ENCODE data around the gene ZNF140. TPM values are rescaled to one million over a fixed set of nuclear protein-coding genes. Genes with fewer than 3 reads are reported as not detected.

Gene ZNF140
- total RNA-seq, 1 experiment from 2014 or later, result 21.7 TPM

DNA sequence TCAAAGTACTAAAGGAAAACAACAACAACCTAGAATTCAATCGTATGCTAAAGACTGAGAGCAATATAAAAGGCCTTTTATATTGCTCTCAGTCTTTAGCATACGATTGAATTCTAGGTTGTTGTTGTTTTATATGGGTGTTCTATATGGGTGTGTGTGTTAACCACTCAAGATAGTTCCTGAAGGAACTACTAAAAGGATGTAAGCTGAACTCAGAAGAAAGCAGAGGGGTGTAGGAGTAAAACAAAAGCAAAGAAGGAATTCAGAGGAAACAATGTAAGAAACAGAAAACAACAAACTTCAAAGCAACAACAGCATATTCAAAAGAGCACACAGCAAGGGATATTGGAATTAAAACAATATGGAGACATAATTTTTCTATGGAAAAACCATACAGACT is 44.0 kb downstream of the ZNF140 start:
- Mint-ChIP-seq H3K27me3 (ENCODE audit: low read depth) (peaks cover 2% of the 10 kb centered on the region; the same call in 1 of the 2 replicates), H3K36me3 (ENCODE audit: insufficient read depth in 1 of 3, low read depth in 3 of 3) (peaks cover 84 to 90% (median 88%) of the 10 kb centered on the region in 3 experiments), H3K9me3 (peaks cover 89 to 90% of the 10 kb centered on the region in 2 experiments), H3K4me3 (no peak overlapping the region), H3K27ac (no peak overlapping the region), H3K4me1 (0 out of 4 replicates have a peak, but pooled peaks cover 0 to 2% of the 10 kb centered on the region in 2 experiments)
- Histone ChIP-seq H3K27ac (ENCODE audit: insufficient read length, low read depth, low read length) (no peak overlapping the region), H3K27me3 (ENCODE audit: insufficient read depth, low read length) (no peaks in the 10 kb centered on the region), H3K9ac (ENCODE audit: extremely low read depth, insufficient read length, low read length) (no peak overlapping the region), H2BK20ac (ENCODE audit: low read depth, low read length, poor library complexity, severe bottlenecking) (no peak overlapping the region), H2BK15ac (ENCODE audit: low read depth, low read length) (no peak overlapping the region), H3K4me2 (ENCODE audit: insufficient read depth, insufficient read length, low read length) (no peak overlapping the region), H3K9me3 (ENCODE audit: control insufficient read depth, low read depth, low read length) (peaks cover 73% of the 10 kb centered on the region), H2AFZ (ENCODE audit: low read length) (no peak overlapping the region), H3K23ac (ENCODE audit: insufficient read length, low read depth, low read length) (no peak overlapping the region), H4K8ac (replicated peaks; ENCODE audit: insufficient read length, low read depth, low read length) (no peak overlapping the region), H2BK12ac (ENCODE audit: insufficient read length, low read depth, low read length) (no peak overlapping the region), H3K4me1 (ENCODE audit: insufficient read depth, low read length) (no peaks in the 10 kb centered on the region), H4K5ac (ENCODE audit: insufficient read length, low read depth, low read length) (no peak overlapping the region), H3T11ph (ENCODE audit: low read length) (no peak overlapping the region), H2BK5ac (ENCODE audit: insufficient read length, low read length) (no peak overlapping the region), H3K23me2 (ENCODE audit: insufficient read length, low read depth, low read length, poor library complexity, severe bottlenecking) (no peaks in the 10 kb centered on the region), H3K56ac (ENCODE audit: insufficient read length, low read depth, low read length) (no peak overlapping the region), H3K79me2 (ENCODE audit: insufficient read depth, low read length) (no peaks in the 10 kb centered on the region; the same call in 1 of the 2 replicates), H2BK120ac (ENCODE audit: low read depth, low read length, poor library complexity, severe bottlenecking) (no peak overlapping the region), H2AK5ac (ENCODE audit: insufficient read length, low read length) (no peak overlapping the region), H4K91ac (ENCODE audit: insufficient read length, low read depth, low read length) (no peak overlapping the region), H3K14ac (ENCODE audit: insufficient read depth, low read length) (no peak overlapping the region), H3K79me1 (ENCODE audit: insufficient read depth, low read depth, low read length, poor library complexity, severe bottlenecking) (peaks cover 3% of the 10 kb centered on the region), H4K20me1 (ENCODE audit: control insufficient read depth, insufficient read depth, insufficient read length) (no peaks in the 10 kb centered on the region), H3K4ac (ENCODE audit: low read depth, low read length) (no peak overlapping the region), H3K18ac (ENCODE audit: insufficient read length, low read depth, low read length) (no peak overlapping the region)
- TF ChIP-seq, protein P1, sequence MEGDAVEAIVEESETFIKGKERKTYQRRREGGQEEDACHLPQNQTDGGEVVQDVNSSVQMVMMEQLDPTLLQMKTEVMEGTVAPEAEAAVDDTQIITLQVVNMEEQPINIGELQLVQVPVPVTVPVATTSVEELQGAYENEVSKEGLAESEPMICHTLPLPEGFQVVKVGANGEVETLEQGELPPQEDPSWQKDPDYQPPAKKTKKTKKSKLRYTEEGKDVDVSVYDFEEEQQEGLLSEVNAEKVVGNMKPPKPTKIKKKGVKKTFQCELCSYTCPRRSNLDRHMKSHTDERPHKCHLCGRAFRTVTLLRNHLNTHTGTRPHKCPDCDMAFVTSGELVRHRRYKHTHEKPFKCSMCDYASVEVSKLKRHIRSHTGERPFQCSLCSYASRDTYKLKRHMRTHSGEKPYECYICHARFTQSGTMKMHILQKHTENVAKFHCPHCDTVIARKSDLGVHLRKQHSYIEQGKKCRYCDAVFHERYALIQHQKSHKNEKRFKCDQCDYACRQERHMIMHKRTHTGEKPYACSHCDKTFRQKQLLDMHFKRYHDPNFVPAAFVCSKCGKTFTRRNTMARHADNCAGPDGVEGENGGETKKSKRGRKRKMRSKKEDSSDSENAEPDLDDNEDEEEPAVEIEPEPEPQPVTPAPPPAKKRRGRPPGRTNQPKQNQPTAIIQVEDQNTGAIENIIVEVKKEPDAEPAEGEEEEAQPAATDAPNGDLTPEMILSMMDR (conservative IDR thresholded peaks at IDR 0.05), result no peak
- WGBS (ENCODE audit: extremely low coverage, insufficient read length, low lambda C conversion rate), result no CpG with 5 or more reads among the region's 2 CpGs
- no peak for DNase-seq

All from H9 (cell line).